Neural cell (in vitro differentiated cells): ENCODE results near the gene JPT2. TPM values are rescaled to one million over a fixed set of nuclear protein-coding genes. Genes with fewer than 3 reads are reported as not detected.

ENCODE experiments used
- H2AFZ ChIP-seq: fragments of 200-600, 300-800 bp; sonication (generic), shearing (Covaris generic); 2 replicates; pipeline ENCODE4 v1.6.0; 2014; ENCODE audit warnings: low read depth, mild to moderate bottlenecking, antibody characterized with exemption, low read length, moderate library complexity
- H3F3A ChIP-seq: fragments of 200-600 bp; shearing (Covaris generic); 2 replicates; pipeline ENCODE4 v1.6.1; 2016; ENCODE audit warnings: mild to moderate bottlenecking, moderate library complexity, mixed read lengths, antibody characterized with exemption, low read length; ENCODE audit not compliant: insufficient read depth, poor library complexity, severe bottlenecking
- H3K27ac ChIP-seq: fragments of 200-600, 300-800 bp; sonication (generic), shearing (Covaris generic); 2 replicates; pipeline ENCODE4 v1.5.1; 2014; ENCODE audit warnings: mild to moderate bottlenecking, low read length, moderate library complexity
- H3K27me3 ChIP-seq: fragments of 300-800, 200-600 bp; sonication (generic), shearing (Covaris generic); 2 replicates; pipeline ENCODE4 v1.6.0; 2014; ENCODE audit warnings: mild to moderate bottlenecking, low read depth, low read length, moderate library complexity; ENCODE audit not compliant: insufficient read depth
- H3K36me3 ChIP-seq: fragments of 300-800, 200-600 bp; sonication (generic), shearing (Covaris generic); 2 replicates; pipeline ENCODE4 v1.5.1; 2014; ENCODE audit warnings: mild to moderate bottlenecking, antibody characterized with exemption, low read length, moderate library complexity; ENCODE audit not compliant: insufficient read depth
- H3K4me2 ChIP-seq: fragments of 300-800, 200-600 bp; sonication (generic), shearing (Covaris generic); 2 replicates; pipeline ENCODE4 v1.6.0; 2014; ENCODE audit warnings: mild to moderate bottlenecking, low read length
- H3K4me3 ChIP-seq: fragments of 300-800, 200-600 bp; sonication (generic), shearing (Covaris generic); 2 replicates; pipeline ENCODE4 v1.5.1; 2014; ENCODE audit warnings: mild to moderate bottlenecking, low read length, moderate library complexity
- H3K79me2 ChIP-seq: fragments of 200-600 bp; shearing (Covaris generic); replicated peaks from 2 replicates; pipeline ENCODE4 v1.6.0; 2014; ENCODE audit warnings: mild to moderate bottlenecking, low read length, moderate library complexity; ENCODE audit not compliant: insufficient read depth
- H3K9ac ChIP-seq: fragments of 300-800, 200-600 bp; sonication (generic), shearing (Covaris generic); 2 replicates; pipeline ENCODE4 v1.6.1; 2016; ENCODE audit warnings: mild to moderate bottlenecking, low read length, mixed read lengths
- H3K9me2 ChIP-seq: fragments of 200-600 bp; shearing (Covaris generic); 2 replicates; pipeline ENCODE4 v1.6.1; 2016; ENCODE audit warnings: mild to moderate bottlenecking, low read length, mixed read lengths; ENCODE audit not compliant: insufficient read depth
- H3K9me3 ChIP-seq: fragments of 200-600, 300-800 bp; sonication (generic), shearing (Covaris generic); 2 replicates; pipeline ENCODE4 v1.6.1; 2016; ENCODE audit warnings: mild to moderate bottlenecking, mixed run types, low read length, moderate library complexity, mixed read lengths
- H4K20me1 ChIP-seq: fragments of 200-600 bp; shearing (Covaris generic); 2 replicates; pipeline ENCODE4 v1.6.1; 2016; ENCODE audit warnings: mild to moderate bottlenecking, mixed run types; ENCODE audit not compliant: insufficient read depth
- CTCF ChIP-seq: fragments of 450-650 bp; IDR thresholded peaks from 2 replicates; pipeline ENCODE4 v1.5.1; 2014; ENCODE audit warnings: antibody characterized with exemption, mild to moderate bottlenecking, moderate library complexity; ENCODE audit not compliant: poor library complexity, severe bottlenecking
- EP300 ChIP-seq: fragments of 450-650 bp; conservative IDR thresholded peaks from 2 replicates; pipeline ENCODE4 v1.6.1; 2014; ENCODE audit warnings: antibody characterized with exemption, mild to moderate bottlenecking, moderate library complexity; ENCODE audit not compliant: poor library complexity, severe bottlenecking
- EZH2 ChIP-seq: fragments of 200-600, 300-800 bp; shearing (Covaris generic), sonication (generic); IDR thresholded peaks from 2 replicates; pipeline ENCODE4 v1.6.1; 2014; ENCODE audit warnings: antibody characterized with exemption, low read length, borderline replicate concordance, mild to moderate bottlenecking; ENCODE audit not compliant: insufficient read depth, poor library complexity, severe bottlenecking
- MXI1 ChIP-seq: fragments of 450-650 bp; conservative IDR thresholded peaks from 2 replicates; pipeline ENCODE4 v1.6.1; 2014; ENCODE audit warnings: antibody characterized with exemption, mild to moderate bottlenecking; ENCODE audit not compliant: poor library complexity, severe bottlenecking
- POLR2AphosphoS5 ChIP-seq: IDR thresholded peaks from 2 replicates; pipeline ENCODE4 v1.6.1; 2012
- RAD21 ChIP-seq: fragments of 450-650 bp; conservative IDR thresholded peaks from 2 replicates; pipeline ENCODE4 v1.6.1; 2014; ENCODE audit warnings: antibody characterized with exemption, mild to moderate bottlenecking, moderate library complexity
- REST ChIP-seq: IDR thresholded peaks from 2 replicates; pipeline ENCODE4 v1.6.1; 2012; ENCODE audit warnings: borderline replicate concordance
- SMC3 ChIP-seq: fragments of 450-650 bp; conservative IDR thresholded peaks from 2 replicates; pipeline ENCODE4 v1.6.1; 2014; ENCODE audit warnings: antibody characterized with exemption, mild to moderate bottlenecking, moderate library complexity; ENCODE audit not compliant: poor library complexity
- TAF1 ChIP-seq: IDR thresholded peaks from 2 replicates; pipeline ENCODE4 v1.6.1; 2012; ENCODE audit warnings: low read depth
- polyA plus RNA-seq: library from polyadenylated mRNA; depleted of rRNA; stranded (reverse); fragments of >200 nt; gene quantifications from 2 replicates; pipeline ENCODE4 v1.2.3, GENCODE V29; 2014

JPT2 gene
- polyA plus RNA-seq, 1 donor from 2014 or later: 61.4 TPM

- Histone ChIP-seq H3K4me3 (no peak overlapping the region), H3K4me2 (no peak overlapping the region), H3K27ac (no peak overlapping the region), H3K9ac (no peak overlapping the region), H3K9me2 (no peaks in the 10 kb centered on the region), H3K27me3 (no peaks in the 10 kb centered on the region), H2AFZ (no peak overlapping the region), H3F3A (no peaks in the 10 kb centered on the region), H3K36me3 (peaks cover 7% of the 10 kb centered on the region), H3K9me3 (no peaks in the 10 kb centered on the region), H4K20me1 (no peaks in the 10 kb centered on the region), H3K79me2 (peaks cover 43% of the 10 kb centered on the region)
- TF ChIP-seq REST: no peak
- no peak for TF ChIP-seq EZH2
- TF ChIP-seq CTCF: no peak
- TF ChIP-seq EP300: no peak
- TF ChIP-seq POLR2AphosphoS5: no peak
- no peak for TF ChIP-seq MXI1
- no peak for TF ChIP-seq TAF1
- no peak for TF ChIP-seq RAD21
- no peak for TF ChIP-seq SMC3
These were observed 9.6 kb downstream of the JPT2 start for GRCh38 chr16:1687427-1688316.

- Histone ChIP-seq H3K9ac (no peak overlapping the region), H3K4me2 (no peak overlapping the region)
These were observed 10.9 kb downstream of the JPT2 start for GRCh38 chr16:1688807-1689560.

More at GRCh38 chr16:1688807-1689560, 10.9 kb downstream of the JPT2 start:
- Histone ChIP-seq H2AFZ (no peak overlapping the region), H3K9me3 (no peaks in the 10 kb centered on the region), H3K27me3 (no peaks in the 10 kb centered on the region), H3K4me3 (no peak overlapping the region), H3F3A (no peaks in the 10 kb centered on the region), H3K79me2 (peaks cover 32% of the 10 kb centered on the region), H4K20me1 (no peaks in the 10 kb centered on the region), H3K36me3 (peaks cover 7% of the 10 kb centered on the region), H3K27ac (no peak overlapping the region), H3K9me2 (no peaks in the 10 kb centered on the region)
- TF ChIP-seq SMC3: no peak
- TF ChIP-seq POLR2AphosphoS5: no peak
- no peak for TF ChIP-seq REST
